KOPT-K1 (cell line): ENCODE results near the gene LRRC14B.

Experiments used
- H3K27ac ChIP-seq: fragments of 200-600 bp; sonication (generic); 2 replicates; pipeline ENCODE4 v1.5.1; 2016; ENCODE audit warnings: antibody characterized with exemption, mild to moderate bottlenecking, low read depth, low read length; ENCODE audit not compliant: poor library complexity, severe bottlenecking
- H3K36me3 ChIP-seq: fragments of 200-600 bp; sonication (generic); 2 replicates; pipeline ENCODE4 v1.5.1; 2017; ENCODE audit warnings: antibody characterized with exemption, mild to moderate bottlenecking, low read length, moderate library complexity; ENCODE audit not compliant: insufficient read depth
- H3K9me3 ChIP-seq: fragments of 200-600 bp; sonication (generic); 2 replicates; pipeline ENCODE4 v1.5.1; 2017; ENCODE audit warnings: antibody characterized with exemption, low read length, mild to moderate bottlenecking; ENCODE audit not compliant: insufficient read depth, poor library complexity, severe bottlenecking

Gene LRRC14B

DNA sequence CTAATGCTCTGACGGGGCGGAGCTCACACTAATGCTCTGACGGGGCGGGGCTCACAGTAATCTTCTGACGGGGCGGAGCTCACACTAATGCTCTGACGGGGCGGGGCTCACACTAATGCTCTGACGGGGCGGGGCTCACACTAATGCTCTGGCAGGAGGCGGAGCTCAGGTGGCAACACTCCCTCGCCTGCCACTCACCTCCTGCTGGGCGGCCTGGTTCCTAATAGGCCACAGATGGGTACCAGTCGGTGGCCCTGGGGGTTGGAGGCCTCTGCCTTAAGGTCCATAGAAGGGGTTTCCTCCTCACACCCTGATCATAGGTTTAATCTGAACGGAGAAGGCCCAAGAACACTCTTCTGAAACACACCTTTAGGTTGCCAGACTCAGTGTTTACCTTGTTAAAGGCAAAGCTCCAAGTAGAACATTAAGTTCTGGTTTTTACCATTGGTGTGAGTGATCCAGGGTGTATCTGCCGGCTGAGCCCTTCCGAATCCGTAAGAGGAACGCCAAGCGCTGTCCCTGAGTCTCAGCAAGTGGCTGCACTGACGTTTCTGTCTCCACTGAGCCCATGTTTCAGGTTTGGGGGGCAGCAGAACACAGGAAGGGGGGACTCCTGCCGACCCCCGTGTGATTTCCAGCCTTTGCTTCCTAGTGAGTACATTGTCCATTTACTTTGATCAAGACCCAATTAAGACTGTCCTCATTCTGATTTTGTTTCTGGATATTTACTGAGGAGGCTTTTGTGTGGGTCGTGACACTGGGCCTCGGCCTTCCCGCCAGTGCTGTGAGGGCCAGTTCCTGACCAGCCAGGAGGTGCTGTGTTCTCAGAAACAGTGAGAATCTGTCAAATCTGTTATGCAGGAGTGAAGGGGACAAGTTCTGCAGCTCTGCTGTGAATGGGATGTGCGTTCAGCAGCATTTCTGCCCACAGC lies 24.6 kb upstream of the LRRC14B start:
- Histone ChIP-seq H3K36me3 (no peaks in the 10 kb centered on the region), H3K9me3 (no peaks in the 10 kb centered on the region), H3K27ac (no peak overlapping the region)

DNA sequence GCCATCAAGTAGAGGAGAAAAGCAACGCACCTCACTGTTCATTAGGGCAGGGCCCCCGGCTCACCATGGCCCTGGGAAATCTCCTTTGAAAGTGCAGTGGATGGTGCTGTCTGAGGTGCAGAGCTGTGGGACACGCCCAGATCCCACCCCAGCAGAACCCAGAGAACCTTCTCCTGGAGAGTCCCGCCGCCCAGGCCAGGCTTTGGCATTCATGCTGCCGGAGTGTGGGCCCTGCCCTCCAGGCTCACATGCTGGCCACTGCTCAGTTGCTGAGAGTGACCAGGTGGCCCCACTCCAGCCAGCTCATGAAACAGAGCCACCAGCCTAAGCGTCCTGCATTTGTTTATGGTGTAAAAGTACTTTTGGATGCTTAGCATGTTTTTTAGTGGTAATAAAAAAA lies 23.8 kb upstream of the LRRC14B start:
- H3K36me3 ChIP-seq: no peaks in the 10 kb centered on the region
- no peaks in the 10 kb centered on the region for H3K9me3 ChIP-seq
- H3K27ac ChIP-seq: no peak overlapping the region

DNA sequence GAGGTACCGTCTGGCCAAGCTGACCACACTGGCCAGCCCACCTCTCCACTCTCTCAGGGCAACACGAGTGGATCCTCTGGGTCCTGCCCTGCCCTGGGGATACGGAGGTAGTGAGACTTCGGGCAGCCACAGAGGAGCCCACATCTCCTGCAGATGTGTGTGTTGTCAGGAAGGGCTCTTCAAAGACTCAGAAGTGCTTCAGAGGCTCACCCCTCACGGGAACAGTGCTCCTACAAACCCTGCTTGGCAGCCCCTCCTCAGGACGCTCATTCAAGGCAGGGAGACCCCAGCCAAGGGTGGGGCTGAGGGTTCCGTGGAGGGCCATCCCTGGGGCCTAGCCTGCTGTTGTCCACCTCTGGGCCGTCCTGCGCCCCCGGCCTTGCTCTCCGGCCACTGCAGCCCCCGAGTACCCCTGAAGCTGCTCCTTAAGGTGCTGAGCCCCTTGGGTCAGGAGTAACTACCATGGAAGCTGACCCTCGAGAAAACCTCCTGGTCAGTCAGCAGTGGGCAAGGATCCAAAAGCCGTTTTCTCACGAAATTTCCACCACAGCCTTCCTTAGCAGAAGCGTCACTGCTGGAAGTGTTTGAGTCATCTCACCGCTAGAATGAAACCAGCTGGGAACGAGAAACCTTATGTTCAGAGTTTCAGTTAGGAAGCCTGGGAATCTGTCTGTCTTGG lies 23.2 kb upstream of the LRRC14B start:
- Histone ChIP-seq H3K9me3 (no peaks in the 10 kb centered on the region), H3K36me3 (no peaks in the 10 kb centered on the region), H3K27ac (no peak overlapping the region)

DNA sequence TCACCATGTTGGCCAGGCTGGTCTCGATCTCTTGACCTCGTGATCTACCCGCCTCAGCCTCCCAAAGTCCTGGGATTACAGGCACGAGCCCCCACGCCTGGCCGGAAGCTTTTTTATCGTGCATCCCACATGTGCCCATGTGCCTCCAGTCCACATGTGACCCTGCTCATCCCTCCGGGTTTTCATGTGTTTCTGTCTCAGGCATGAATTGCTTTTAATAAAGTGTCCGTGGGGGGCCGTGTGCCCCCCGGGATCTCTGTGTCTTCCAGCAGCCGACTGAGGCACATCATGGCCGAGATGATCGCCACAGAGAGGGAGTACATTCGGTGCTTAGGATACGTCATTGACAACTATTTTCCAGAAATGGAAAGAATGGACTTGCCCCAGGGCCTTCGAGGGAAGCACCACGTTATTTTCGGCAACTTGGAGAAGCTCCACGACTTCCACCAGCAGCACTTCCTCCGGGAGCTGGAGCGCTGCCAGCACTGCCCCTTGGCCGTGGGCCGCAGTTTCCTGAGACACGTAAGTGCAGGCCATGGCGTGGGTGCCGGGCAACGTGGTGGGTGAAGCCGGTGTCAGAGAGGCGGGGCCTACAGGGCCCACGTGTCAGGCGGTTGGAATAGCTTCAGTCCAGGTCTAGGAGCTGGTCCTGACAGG lies 22.1 kb upstream of the LRRC14B start:
- H3K27ac ChIP-seq: no peak overlapping the region
- no peaks in the 10 kb centered on the region for H3K36me3 ChIP-seq
- no peaks in the 10 kb centered on the region for H3K9me3 ChIP-seq

GRCh38 chr5:169728-170094 lies 21.6 kb upstream of the LRRC14B start:
- Histone ChIP-seq H3K36me3 (no peaks in the 10 kb centered on the region), H3K27ac (no peak overlapping the region), H3K9me3 (no peaks in the 10 kb centered on the region)

- H3K36me3 ChIP-seq: no peaks in the 10 kb centered on the region
- no peaks in the 10 kb centered on the region for H3K9me3 ChIP-seq
- no peak overlapping the region for H3K27ac ChIP-seq
These were observed 20.1 kb upstream of the LRRC14B start for GRCh38 chr5:170971-171800.

DNA sequence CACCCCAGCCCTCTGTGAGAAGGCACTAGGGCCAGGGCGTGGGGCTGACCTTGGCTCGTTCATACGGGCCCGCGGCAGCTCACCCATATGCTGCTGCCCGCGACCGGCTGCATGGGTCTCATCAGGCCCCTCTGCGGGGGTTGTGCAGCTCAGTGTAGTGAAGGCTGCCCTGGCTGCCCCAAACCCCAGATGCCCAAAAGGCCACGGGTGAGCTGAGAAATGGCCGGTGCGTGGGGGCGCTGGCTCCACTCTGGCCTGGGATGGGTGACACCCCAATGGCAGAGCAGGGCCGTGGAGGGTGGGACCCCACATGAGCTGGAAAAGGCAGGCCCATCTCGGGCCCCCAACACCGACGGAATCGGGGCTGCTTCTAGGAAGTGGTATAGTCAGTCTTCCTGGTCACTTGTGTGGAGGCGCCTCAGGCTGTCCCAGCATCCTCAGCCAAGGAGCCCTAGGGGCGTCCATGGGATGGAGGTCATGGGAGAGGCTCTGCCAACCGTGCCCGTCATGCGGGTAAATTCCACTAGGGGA lies 19.4 kb upstream of the LRRC14B start:
- Histone ChIP-seq H3K9me3 (no peaks in the 10 kb centered on the region), H3K27ac (no peak overlapping the region), H3K36me3 (no peaks in the 10 kb centered on the region)

- Histone ChIP-seq H3K9me3 (no peaks in the 10 kb centered on the region), H3K36me3 (no peaks in the 10 kb centered on the region), H3K27ac (no peak overlapping the region)
These were observed 18.9 kb upstream of the LRRC14B start for GRCh38 chr5:172421-172820.

- H3K36me3 ChIP-seq: no peaks in the 10 kb centered on the region
- no peaks in the 10 kb centered on the region for H3K9me3 ChIP-seq
- no peak overlapping the region for H3K27ac ChIP-seq
These were observed 18.4 kb upstream of the LRRC14B start for GRCh38 chr5:172841-173251.

GRCh38 chr5:173392-174290 lies 17.7 kb upstream of the LRRC14B start:
- H3K9me3 ChIP-seq: no peaks in the 10 kb centered on the region
- H3K36me3 ChIP-seq: no peaks in the 10 kb centered on the region
- H3K27ac ChIP-seq: no peak overlapping the region

DNA sequence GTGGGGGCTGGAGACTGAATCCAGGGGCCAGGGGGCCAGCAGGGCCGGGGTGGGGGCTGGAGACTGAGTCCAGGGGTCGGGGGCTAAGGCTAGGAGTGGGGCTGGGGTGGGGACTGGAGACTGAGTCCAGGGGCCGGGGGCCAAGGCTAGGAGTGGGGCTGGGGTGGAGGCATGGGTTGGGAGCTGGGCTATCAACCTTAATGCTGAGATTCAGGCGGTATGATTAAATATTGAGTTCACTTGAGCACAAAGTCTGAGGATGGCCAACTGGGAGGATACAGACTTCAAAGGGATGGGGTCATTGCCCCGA lies 17.0 kb upstream of the LRRC14B start:
- H3K36me3 ChIP-seq: no peaks in the 10 kb centered on the region
- H3K9me3 ChIP-seq: no peaks in the 10 kb centered on the region
- H3K27ac ChIP-seq: no peak overlapping the region

- Histone ChIP-seq H3K36me3 (no peaks in the 10 kb centered on the region), H3K9me3 (no peaks in the 10 kb centered on the region), H3K27ac (no peak overlapping the region)
These were observed 16.3 kb upstream of the LRRC14B start for GRCh38 chr5:174876-175465.

- Histone ChIP-seq H3K36me3 (no peaks in the 10 kb centered on the region), H3K9me3 (no peaks in the 10 kb centered on the region), H3K27ac (no peak overlapping the region)
These were observed 14.9 kb upstream of the LRRC14B start for GRCh38 chr5:176296-176823.
